ENCODE measurements around the gene KCNAB3.

- peak; percentile 20; the same call in 1 of the 2 replicates for TF ChIP-seq CTCF (IDR thresholded peaks at IDR 0.05; ENCODE audit: low read length)
- TF ChIP-seq EZH2 (IDR thresholded peaks at IDR 0.05; ENCODE audit: borderline replicate concordance, low read length), result no peak
These were observed 43.2 kb downstream of the KCNAB3 start for GRCh38 chr17:7886227-7887037.
